OCI-M2 (cell line): ENCODE results near the gene PRDX5.

Source experiments
- DNase-seq: peaks from one replicate; lab custom pipeline; 2025; ENCODE audit not compliant: unreplicated experiment; lab: John Stamatoyannopoulos, UW

Gene PRDX5

DNA sequence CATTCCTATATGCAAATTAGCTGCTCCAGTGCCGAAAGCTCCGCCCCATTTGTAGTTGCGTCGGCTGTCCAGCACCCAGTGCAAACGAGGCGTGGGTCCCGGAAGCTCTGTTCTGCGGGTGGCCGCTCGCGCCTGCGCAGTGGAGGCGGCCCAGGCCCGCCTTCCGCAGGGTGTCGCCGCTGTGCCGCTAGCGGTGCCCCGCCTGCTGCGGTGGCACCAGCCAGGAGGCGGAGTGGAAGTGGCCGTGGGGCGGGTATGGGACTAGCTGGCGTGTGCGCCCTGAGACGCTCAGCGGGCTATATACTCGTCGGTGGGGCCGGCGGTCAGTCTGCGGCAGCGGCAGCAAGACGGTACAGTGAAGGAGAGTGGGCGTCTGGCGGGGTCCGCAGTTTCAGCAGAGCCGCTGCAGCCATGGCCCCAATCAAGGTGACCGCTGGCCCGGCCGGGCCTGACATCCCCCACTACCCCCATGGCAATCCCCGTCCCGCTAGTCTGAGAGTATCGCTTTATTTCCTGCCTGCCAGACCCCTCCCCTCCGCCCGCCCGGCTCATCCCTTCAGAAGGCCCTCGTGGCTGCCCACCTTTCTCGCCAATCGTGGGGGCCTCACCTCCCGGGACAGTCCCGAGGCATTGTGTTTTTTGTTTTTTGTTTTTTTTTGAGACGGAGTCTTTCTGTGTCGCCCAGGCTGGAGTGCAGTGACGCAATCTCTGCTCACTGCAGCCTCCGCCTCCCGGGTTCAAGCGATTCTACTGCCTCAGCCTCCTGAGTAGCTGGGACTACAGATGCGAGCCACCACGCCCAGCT lies at the start of gene PRDX5:
Gene PRDX5, plus strand, starts transcription at position 161 of the 805 bp plus-strand sequence. Its CDS starts 95 bp downstream, at position 256.
- DNase-seq, result peak; percentile 57

DNA sequence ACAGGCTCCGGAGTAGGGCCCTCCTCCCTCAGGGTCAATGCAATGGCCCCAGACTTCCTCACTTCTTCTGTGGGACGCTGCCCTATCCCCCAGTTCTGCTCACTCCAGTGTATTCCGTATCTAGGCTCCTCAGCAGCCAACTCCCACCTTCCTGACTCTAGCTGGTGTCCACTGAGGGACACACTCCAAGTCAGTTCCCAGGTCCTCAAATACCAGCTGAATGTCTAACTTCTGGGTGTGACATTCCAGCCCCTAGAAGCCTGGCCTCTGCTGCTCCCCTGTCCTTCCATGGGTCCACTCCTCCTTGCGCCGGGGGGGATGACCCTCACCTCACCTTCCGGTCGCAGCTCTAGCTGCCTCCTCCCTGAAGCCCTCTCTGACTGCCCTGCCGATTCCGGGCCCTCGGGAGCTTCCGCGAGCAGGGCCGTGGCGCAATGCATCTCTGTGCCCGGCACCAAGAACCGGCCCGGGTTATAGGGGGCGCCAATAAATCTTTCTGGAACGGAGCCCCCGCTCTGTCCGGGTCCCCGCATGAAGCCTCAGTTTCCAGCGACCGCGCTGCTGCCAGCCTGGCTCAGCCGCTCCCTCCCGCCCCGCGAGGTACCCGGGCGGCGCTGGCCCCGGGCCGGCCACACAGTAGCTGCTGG lies 48.9 kb upstream of the PRDX5 start:
- no peak for DNase-seq

- peak; percentile 76 for DNase-seq
Observed at GRCh38 chr11:64269540-64270220, 48.2 kb upstream of the PRDX5 start.

GRCh38 chr11:64275031-64275800 lies 42.7 kb upstream of the PRDX5 start:
- DNase-seq, result no peak

GRCh38 chr11:64275841-64276240 lies 42.1 kb upstream of the PRDX5 start:
- DNase-seq, result no peak

- DNase-seq, result no peak
Observed at GRCh38 chr11:64276653-64277431, 41.1 kb upstream of the PRDX5 start.

DNA sequence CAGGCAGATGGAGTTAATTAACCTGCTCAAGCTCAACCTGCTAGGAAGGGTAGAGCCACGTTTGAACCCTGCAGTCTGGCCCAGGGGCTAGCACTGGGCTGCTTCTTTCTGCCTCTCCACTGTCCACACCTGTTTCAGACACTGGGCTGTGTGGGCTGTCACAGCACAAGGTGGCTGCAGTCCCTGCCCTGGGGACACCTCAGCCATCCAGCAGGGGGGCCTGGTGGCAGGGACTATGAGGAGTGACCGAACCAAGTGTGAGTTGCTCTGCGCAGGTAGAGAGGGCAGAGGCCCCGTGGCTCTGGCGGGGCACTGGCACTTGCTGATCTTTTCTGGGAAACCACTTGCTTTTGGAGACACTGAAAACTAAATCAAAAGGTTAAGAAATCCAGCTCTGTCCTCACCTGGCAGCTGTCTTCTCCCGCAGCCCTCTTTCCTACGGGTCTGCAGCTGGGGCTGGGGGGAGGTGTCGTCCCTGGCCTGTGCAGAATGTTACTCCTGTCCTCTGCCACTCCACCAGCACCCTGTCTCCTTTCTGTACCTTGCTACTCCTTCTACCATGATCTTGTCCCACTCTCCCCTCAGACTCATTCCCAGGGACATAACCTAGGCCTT lies 39.2 kb upstream of the PRDX5 start:
- DNase-seq, result no peak

GRCh38 chr11:64281957-64282770 lies 35.8 kb upstream of the PRDX5 start:
- DNase-seq, result no peak

DNA sequence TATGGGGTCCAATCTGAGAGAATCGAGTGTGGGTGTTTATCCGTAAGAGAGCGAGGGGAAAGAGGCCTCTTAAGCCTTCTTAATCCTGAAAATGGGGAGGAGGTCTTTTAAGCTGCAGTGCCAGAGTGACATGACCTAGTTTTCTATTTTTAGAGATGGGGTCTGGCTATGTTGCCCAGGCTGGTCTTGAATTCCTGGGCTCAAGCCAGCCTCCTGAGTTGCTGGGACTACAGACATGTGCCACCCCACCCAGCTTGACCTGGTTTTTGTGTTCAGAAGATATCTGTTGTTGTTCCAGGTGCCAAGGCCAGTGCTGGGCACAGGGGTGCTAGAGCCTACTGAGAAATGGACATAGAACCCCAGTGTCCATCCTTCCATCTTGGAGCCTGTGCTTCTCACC lies 34.8 kb upstream of the PRDX5 start:
- DNase-seq, result no peak

GRCh38 chr11:64284048-64284961 lies 33.6 kb upstream of the PRDX5 start, which contains the start of gene BAD:
TSS of gene BAD (minus strand) at chr11:64284665. CDS start at chr11:64284368, 297 bp downstream.
- peak; percentile 72 for DNase-seq

DNA sequence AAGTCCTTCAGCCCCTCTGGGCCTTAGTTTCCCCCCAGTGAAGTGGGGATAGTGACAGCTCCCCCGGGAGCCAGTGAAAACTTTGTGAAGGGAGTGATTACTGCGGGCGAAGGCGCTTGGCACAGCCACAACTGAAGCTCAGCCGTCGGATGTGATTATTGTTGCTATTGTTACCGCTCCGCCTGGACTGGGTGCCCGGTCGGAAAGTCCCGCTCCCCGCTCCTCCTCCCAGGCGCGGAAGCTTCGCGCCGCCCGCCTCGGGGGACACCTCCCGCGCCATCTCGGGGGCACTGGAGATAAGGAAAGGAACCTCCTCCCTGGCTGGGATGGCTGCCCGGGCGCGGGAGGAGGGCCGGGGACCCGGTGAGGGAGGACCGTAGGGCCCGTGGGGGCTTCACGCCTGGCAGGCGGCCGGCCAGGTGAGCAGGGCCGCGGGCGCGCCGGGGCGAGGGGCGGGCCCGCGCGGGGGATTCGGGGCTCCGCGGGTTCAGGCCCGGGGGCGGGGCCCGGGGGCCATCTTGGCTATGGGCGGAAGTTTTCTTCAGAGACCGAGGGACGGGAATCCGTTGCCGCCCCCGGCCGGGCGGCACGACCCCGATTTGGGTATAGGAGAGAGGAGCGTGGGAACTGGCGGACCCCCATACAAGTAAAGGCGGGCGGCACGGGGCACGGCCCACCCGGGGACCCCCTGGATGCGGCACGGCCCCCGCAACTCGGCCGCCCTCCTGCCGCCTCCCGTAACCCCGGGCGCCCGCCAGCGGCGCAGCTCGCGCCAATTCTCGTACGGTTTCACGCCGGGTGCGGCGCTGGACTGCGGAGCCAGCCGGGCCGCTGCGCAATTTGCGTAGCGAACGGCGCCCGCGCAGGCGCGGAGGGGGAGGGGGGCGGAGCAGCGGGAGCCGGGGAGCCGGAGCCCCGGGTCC lies 32.7 kb upstream of the PRDX5 start, which contains the start of gene GPR137:
Gene GPR137, plus strand, starts transcription at position 887 of the 923 bp plus-strand sequence. CDS start 677 bp downstream, outside the sequence.
- DNase-seq, result no peak

- no peak for DNase-seq
Observed at GRCh38 chr11:64285885-64286800, 31.8 kb upstream of the PRDX5 start.

DNA sequence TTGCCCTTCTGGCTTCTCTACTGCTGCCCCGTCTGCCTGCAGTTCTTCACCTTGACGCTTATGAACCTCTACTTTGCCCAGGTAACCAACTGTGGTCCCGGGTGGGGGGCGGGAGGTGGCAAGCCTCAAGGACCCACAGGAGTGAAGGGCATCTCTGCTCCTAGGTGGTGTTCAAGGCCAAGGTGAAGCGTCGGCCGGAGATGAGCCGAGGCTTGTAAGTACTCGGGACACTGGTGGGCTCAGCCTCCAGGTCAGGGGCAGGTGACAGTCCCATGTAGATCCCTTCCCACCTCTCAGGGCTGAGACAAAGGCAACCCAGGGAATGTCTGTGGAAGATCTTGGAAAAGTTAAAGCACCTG lies 31.1 kb upstream of the PRDX5 start:
- no peak for DNase-seq

- DNase-seq, result no peak
Observed at GRCh38 chr11:64287676-64288352, 30.1 kb upstream of the PRDX5 start.

DNA sequence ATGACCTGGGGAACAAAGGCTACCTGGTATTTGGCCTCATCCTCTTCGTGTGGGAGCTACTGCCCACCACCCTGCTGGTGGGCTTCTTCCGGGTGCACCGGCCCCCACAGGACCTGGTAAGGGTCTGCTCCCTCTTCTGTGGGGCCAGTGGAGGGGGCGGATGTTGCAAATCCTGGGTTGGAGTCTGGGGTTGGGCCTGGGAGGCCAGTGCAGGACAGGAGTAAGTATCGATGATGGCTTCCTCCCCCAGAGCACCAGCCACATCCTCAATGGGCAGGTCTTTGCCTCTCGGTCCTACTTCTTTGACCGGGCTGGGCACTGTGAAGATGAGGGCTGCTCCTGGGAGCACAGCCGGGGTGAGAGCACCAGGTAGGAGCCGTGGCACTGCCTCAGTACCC lies 29.6 kb upstream of the PRDX5 start:
- DNase-seq, result no peak
